GM18505 (cell line): ENCODE results near the gene NDUFS2.

Experiments
- ATAC-seq: cut with Tn5 transposase; IDR thresholded peaks from one replicate; pipeline ENCODE4 v1.9.1; 2021; ENCODE audit not compliant: unreplicated experiment
- POLR2A ChIP-seq: IDR thresholded peaks from 4 replicates; pipeline ENCODE4 v1.6.1; 2011; ENCODE audit warnings: borderline replicate concordance; ENCODE audit not compliant: insufficient read depth, insufficient read length; ENCODE audit errors: extremely low read depth

NDUFS2 gene

GRCh38 chr1:161164901-161165610 lies 37.1 kb upstream of the NDUFS2 start:
- TF ChIP-seq POLR2A: no peak
- ATAC-seq: no peak

DNA sequence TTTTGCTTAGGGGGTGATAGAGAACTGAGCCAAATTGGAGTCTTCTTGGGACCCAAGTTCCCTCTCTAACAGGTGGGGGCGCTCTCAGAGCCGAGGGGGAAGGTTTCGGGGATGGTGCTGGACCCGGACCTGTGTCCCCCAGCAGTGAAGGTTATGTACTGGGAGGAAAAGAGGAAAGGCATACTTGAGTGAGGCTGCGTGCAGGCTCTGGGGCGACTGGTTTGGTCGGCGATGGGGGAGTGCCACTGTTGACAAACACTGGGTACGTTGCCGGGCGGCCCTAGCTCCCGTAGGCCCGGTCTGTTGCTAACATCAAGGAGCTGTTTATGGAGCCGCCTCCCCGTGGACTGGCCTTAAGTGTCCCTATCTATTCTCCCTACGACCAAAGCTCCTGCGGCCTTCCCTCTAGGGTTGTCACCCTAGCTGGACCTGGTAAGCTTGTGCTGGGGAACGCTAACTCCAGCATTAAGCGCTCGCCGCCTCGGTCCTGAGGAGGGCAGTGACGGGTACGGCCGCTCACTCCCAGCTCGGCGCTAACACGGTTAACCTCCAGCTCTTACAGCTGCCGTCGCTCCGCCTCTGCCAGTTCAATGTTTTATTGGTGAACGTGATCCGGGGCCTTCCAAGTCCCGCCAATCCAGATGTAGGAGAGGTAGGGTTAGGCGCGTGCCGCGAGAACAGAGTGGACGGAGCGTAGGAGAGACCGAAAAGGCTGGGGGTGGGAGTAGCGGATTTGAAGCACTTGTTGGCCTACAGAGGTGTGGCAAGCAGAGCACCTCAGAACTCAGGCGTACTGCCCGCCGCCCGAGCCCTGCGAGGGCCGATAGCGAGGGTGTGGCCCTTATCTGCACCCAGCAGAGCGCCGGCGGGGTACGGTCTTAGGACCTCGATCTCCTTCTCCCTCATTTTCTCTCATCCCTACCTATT lies 36.2 kb upstream of the NDUFS2 start, which contains the start of gene PPOX:
Gene PPOX, plus strand, starts transcription at position 685 of the 927 bp plus-strand sequence. CDS start 422 bp downstream, outside the sequence.
- TF ChIP-seq POLR2A: peak; percentile 93
- ATAC-seq: peak; percentile 93

- ATAC-seq: peak; percentile 3
- no peak for TF ChIP-seq POLR2A
Measured at GRCh38 chr1:161166669-161167548, 35.3 kb upstream of the NDUFS2 start.

DNA sequence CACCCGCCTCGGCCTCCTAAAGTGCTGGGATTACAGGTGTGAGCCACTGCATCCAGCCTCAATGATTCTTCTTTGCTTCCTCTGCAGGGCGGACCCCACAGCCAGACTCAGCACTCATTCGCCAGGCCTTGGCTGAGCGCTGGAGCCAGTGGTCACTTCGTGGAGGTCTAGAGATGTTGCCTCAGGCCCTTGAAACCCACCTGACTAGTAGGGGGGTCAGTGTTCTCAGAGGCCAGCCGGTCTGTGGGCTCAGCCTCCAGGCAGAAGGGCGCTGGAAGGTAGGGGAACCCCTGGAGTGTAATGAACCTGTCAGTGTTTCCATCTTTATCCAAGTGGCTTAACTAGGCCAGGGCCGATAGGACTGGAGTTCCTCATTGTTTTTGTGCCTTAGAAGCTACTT lies 33.3 kb upstream of the NDUFS2 start:
- no peak for TF ChIP-seq POLR2A
- ATAC-seq: no peak

- ATAC-seq: no peak
- no peak for TF ChIP-seq POLR2A
Measured at GRCh38 chr1:161171191-161171590, 31.0 kb upstream of the NDUFS2 start.

DNA sequence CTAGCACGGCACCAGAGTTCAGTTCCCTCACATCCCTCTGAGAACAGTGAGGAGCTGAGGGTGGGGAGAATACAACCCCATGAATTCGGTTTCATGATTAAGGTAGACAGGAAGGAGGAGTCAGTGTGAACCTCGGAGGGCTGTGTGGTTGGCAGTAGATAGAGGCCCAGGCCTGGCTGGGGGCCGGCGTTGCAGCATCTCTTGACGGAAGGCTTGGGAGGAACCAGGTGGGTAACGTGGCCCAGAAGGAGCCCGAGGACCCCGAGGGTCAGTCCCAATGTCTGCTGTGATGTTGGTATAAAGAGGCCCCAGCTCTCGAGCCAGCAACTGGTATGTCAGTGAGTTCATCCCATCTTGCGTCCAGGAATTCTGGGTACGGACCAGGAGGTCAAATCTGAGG lies 30.5 kb upstream of the NDUFS2 start:
- no peak for TF ChIP-seq POLR2A
- no peak for ATAC-seq

DNA sequence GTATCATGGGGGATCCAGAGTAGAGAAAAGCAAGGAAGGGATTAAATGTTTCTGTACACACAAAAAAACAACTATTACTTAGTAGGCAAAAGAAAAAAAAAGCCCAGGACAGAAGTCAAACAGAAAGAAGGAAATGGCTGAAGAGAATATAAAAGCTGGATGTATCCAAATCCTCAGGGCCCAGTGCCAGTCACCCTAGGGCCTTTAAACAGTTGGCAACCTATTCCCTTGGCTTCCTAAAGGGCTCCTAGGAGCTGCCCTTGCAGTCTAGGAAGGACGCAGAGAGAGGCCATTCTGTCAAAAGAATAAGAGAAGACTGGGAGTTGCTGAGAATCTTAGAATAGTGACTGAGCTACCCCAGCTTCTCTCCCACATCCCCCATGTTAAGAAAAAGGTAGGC lies 29.8 kb upstream of the NDUFS2 start:
- TF ChIP-seq POLR2A: no peak
- no peak for ATAC-seq

DNA sequence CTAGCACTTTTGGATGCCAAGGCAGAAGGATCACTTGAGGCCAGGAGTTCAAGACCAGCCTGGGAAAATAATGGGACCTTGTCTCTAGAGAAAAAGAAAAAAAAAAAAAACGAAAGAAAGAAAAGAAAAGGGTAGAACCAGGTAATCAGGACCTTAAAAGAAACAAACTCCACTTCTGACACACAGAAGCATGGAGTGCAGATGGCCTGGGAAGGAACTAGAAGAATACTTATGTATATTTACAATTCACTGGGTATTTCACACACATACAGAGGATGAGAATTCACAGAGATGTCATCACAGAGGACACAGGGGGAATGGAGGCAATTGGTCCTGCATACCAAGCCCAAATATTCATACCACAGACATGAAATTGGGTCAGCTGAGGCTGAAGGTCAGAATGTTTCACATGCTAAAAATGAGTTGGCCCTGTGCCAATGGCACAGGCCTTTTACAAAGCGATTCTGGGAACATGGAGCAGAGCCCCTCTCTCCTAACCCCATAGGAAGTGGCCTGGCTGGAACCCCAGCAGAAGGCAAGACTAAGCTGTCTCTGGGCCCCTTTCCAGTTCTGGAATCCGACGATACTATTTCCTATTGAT lies 29.3 kb upstream of the NDUFS2 start:
- ATAC-seq: no peak
- no peak for TF ChIP-seq POLR2A

DNA sequence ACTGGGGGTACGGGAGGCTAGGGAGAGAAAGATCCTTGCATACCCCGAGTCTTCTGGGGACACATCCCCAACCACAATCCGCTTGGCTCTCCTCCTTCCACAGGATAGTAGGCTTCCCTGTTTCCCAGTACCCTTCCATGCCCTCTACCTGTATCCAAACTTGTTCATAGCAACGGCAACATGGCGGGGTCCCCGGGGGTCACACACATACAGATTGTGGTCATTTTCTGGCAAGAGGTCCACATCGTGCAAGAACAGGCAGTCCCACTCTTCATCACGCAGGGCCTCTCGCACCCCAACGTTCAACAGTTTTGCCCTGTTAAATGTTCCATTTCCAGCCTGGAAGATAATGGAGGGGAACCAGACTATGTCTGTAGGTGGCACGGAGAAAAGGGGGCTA lies 28.5 kb upstream of the NDUFS2 start:
- no peak for ATAC-seq
- TF ChIP-seq POLR2A: no peak

DNA sequence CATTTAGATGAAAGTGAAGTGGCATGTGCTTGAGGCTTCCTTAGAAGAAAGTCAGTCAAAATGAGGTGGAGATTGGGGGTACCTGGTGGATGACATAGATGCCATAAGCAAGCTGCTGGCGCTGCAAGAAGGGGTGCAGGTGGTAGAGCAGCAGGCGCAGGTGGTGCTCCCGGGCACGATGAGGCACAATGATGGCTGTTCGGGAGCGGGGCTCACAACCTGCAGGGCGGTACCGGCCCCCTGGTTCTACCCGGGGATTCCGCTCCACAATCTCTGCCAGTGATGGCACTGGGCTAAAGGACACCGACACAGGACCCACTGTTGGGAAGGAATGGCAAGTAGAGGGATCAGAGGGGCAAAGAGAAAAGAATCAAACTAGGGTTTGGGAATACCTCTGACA lies 27.3 kb upstream of the NDUFS2 start:
- ATAC-seq: no peak
- no peak for TF ChIP-seq POLR2A

DNA sequence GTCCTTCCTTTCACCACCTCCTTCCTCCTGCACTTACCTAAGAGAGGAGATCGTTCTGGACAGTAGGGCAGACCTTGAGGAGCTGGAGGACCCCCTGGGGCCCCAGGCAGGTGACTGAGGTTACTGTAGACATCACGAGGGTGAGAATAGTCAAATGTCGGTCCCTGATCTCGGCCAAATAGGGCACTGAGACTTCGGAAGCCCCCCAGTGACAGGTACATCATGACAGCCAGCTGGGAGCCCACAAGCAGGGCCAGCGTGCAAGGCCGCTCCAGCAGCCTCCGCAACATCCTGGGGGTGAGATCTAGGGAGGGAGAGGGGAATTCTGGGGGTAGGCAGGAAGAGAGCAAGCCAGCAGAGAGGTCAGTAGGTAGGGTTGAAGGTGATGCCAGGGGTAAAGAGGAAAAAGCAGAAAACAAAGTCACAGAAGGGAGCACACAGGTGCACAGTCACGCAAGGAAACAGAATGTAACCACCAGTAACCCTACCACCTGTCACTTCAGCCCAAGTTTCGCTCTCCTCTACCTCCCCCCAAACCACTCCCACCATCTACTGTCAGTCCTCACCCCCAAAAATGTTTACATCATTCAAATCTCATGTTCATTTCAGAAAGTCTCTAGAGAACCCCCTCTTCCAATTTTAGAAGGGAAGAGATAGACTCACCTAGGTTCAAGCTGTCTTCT lies 26.3 kb upstream of the NDUFS2 start:
- no peak for ATAC-seq
- no peak for TF ChIP-seq POLR2A

DNA sequence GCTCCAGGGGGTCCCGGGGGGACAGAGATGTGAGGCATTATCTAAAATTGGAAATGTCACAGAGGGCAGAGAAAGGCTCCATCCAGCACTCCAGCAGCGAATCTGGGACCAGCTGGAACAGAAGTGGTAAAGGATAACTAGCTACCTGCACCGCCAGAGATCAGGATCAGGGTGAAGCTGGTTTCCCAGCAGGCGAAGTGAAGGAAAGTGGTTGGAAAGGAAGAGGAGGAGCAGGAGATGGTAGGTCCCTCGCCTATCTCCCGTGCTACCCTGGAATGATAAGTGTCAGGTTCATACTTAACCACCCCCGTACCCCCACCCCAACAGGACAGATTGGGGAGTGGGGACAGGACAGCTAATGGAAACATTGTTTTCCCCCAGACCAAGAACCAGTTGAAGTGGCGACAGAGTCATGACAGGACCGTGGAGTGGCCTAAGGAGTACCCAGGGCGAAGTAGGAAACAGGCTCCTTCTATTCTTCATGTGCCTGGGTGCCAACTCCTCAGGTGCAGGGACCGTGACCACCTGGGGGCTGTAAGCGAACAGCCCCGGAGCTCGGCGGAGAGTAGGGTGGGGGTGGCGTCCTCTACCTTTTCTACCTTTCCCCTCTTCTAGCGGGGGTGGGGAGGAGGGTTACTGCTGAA lies 25.6 kb upstream of the NDUFS2 start:
- no peak for ATAC-seq
- TF ChIP-seq POLR2A: no peak
